KMS-11 (cell line): ENCODE results near the gene GGA3.

Source experiments
- H2AFZ ChIP-seq: fragments of 200-600 bp; sonication (generic); 2 replicates; pipeline ENCODE4 v1.6.1; 2016; ENCODE audit warnings: antibody characterized with exemption, mixed run types, low read depth
- H3K27ac ChIP-seq: fragments of 200-600 bp; sonication (generic); 2 replicates; pipeline ENCODE4 v1.6.1; 2016; ENCODE audit warnings: mild to moderate bottlenecking, mixed run types
- H3K27me3 ChIP-seq: fragments of 200-600 bp; sonication (generic); 2 replicates; pipeline ENCODE4 v1.6.1; 2017; ENCODE audit warnings: mild to moderate bottlenecking, low read depth, mixed run types, moderate library complexity; ENCODE audit not compliant: insufficient read depth
- H3K36me3 ChIP-seq: fragments of 200-600 bp; sonication (generic); 2 replicates; pipeline ENCODE4 v1.6.1; 2017; ENCODE audit warnings: mild to moderate bottlenecking, mixed run types; ENCODE audit not compliant: insufficient read depth
- H3K4me1 ChIP-seq: fragments of 200-600 bp; sonication (generic); 2 replicates; pipeline ENCODE4 v1.6.1; 2016; ENCODE audit warnings: mild to moderate bottlenecking, low read depth, mixed run types; ENCODE audit not compliant: poor library complexity, severe bottlenecking
- H3K4me2 ChIP-seq: fragments of 200-600 bp; sonication (generic); 2 replicates; pipeline ENCODE4 v1.7.0; 2016; ENCODE audit warnings: mild to moderate bottlenecking, mixed run types
- H3K4me3 ChIP-seq: fragments of 200-600 bp; sonication (generic); IDR thresholded peaks from 2 replicates; pipeline ENCODE4 v1.6.1; 2017; ENCODE audit warnings: low read depth, low read length, mixed read lengths; ENCODE audit not compliant: insufficient read depth
- H3K79me2 ChIP-seq: fragments of 200-600 bp; sonication (generic); 2 replicates; pipeline ENCODE4 v1.6.1; 2016; ENCODE audit warnings: low read depth, mixed run types; ENCODE audit not compliant: insufficient read depth
- H3K9ac ChIP-seq: fragments of 200-600 bp; sonication (generic); 2 replicates; pipeline ENCODE4 v1.6.1; 2016; ENCODE audit warnings: mild to moderate bottlenecking, mixed run types
- H4K20me1 ChIP-seq: fragments of 200-600 bp; sonication (generic); 2 replicates; pipeline ENCODE4 v1.6.1; 2016; ENCODE audit warnings: mild to moderate bottlenecking, mixed run types; ENCODE audit not compliant: insufficient read depth
- TF ChIP-seq, protein P1 (sequence below): fragments of 200-600 bp; sonication (generic); conservative IDR thresholded peaks from 2 replicates; pipeline ENCODE4 v1.6.1; 2017; ENCODE audit warnings: low read depth, mild to moderate bottlenecking, antibody characterized with exemption, low read length, moderate library complexity, mixed read lengths

GGA3 gene, protein sequence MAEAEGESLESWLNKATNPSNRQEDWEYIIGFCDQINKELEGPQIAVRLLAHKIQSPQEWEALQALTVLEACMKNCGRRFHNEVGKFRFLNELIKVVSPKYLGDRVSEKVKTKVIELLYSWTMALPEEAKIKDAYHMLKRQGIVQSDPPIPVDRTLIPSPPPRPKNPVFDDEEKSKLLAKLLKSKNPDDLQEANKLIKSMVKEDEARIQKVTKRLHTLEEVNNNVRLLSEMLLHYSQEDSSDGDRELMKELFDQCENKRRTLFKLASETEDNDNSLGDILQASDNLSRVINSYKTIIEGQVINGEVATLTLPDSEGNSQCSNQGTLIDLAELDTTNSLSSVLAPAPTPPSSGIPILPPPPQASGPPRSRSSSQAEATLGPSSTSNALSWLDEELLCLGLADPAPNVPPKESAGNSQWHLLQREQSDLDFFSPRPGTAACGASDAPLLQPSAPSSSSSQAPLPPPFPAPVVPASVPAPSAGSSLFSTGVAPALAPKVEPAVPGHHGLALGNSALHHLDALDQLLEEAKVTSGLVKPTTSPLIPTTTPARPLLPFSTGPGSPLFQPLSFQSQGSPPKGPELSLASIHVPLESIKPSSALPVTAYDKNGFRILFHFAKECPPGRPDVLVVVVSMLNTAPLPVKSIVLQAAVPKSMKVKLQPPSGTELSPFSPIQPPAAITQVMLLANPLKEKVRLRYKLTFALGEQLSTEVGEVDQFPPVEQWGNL

DNA sequence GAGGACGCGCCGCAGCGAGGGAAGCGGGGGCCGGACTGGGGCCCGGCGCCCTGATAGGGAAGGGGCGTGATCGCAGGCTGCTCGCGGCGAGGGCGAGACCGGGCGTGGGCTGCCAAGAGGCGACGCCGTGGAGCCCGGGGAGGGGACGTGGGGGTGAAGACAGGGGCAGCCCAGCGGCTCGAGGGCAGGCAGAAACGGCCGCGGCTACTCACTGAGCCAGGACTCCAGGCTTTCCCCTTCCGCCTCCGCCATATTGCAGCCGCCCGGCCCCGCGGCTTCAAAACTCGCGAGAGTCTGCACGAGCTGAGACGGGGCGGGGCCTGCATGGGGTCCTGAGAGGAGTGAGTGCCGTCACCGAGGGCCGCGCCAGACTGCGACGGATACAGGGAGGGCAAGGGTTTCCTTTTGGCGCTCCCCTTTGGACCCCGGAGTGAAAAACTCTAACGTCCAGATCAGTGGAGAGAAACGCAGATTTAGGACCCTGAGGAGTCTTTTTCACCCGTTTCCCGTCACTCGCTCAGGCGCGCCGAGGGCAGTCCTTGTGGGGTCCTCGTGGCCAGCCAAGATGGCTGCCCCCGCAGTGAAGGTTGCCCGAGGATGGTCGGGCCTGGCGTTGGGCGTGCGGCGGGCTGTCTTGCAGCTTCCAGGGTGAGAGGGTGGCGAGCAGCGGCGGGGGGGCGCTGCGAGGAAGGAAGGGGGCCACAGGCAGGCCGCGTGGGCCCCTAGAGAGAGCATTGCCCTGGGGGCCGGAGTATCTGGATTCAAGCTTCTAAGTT is at the start of gene GGA3, which contains the start of gene MRPS7:
TSS of gene GGA3 (minus strand) at position 271 of the 776 bp plus-strand sequence. CDS start at position 252, 19 bp downstream.
TSS of gene MRPS7 (plus strand) at position 544 of the 776 bp plus-strand sequence. CDS start at position 566, 22 bp downstream.
- Histone ChIP-seq H3K36me3 (no peaks in the 10 kb centered on the region), H3K27ac (peak within 1 kb of the TSS; percentile 95), H3K27me3 (no peaks in the 10 kb centered on the region), H3K4me2 (peak within 1 kb of the TSS; percentile 89), H3K79me2 (peaks cover 60% of the 10 kb centered on the region), H3K9ac (peak within 1 kb of the TSS; percentile 97), H4K20me1 (no peaks in the 10 kb centered on the region), H3K4me3 (peak within 1 kb of the TSS; percentile 39), H2AFZ (peak within 1 kb of the TSS; percentile 82), H3K4me1 (peaks cover 28% of the 10 kb centered on the region)
- TF ChIP-seq, protein P1, sequence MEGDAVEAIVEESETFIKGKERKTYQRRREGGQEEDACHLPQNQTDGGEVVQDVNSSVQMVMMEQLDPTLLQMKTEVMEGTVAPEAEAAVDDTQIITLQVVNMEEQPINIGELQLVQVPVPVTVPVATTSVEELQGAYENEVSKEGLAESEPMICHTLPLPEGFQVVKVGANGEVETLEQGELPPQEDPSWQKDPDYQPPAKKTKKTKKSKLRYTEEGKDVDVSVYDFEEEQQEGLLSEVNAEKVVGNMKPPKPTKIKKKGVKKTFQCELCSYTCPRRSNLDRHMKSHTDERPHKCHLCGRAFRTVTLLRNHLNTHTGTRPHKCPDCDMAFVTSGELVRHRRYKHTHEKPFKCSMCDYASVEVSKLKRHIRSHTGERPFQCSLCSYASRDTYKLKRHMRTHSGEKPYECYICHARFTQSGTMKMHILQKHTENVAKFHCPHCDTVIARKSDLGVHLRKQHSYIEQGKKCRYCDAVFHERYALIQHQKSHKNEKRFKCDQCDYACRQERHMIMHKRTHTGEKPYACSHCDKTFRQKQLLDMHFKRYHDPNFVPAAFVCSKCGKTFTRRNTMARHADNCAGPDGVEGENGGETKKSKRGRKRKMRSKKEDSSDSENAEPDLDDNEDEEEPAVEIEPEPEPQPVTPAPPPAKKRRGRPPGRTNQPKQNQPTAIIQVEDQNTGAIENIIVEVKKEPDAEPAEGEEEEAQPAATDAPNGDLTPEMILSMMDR, result no peak

DNA sequence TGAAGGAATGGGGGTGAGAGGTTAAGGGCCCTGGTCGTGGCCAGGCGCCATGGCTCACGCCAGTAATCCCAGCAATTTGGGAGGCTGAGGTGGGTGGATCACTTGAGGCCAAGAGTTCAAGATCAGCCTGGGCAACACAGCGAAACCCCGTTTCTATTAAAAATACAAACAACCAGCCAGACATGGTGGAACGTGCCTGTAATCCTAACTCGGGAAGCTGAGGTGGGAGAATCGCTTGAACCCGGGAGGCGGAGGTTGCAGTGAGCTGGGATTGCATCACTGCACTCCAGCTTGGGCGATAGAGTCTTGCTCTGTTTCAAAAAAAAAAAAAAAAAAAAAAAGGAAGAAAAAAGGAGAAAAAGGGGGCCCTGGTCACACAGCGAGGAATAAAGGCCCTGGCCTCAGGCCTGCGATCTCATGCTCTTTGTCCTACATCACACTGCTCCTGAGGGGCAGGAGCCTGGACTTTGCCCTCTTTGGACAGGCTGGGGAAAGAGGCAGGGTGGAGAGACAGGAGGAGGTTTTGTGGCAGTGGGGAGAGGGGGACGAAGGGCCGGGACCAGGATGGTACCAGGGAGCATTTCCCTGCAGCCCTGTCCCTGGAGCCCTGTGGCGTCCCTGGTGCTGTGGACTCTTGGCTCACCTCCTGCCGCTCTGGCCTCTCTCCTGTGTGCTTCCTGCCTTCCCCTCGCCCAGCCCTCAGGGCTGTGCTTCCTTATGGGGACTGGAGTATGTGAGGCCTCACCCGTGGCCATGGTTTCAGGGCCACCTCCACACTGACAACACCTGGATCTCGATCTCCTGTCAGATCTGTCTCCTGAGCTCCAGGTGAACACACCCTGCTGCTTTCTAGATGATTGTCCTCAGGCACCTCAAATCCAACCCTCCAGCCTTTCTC is 47.6 kb upstream of the GGA3 start:
- Histone ChIP-seq H3K27ac (no peak overlapping the region), H3K27me3 (no peaks in the 10 kb centered on the region), H3K36me3 (no peaks in the 10 kb centered on the region), H3K9ac (no peak overlapping the region), H2AFZ (no peak overlapping the region), H3K4me2 (no peak overlapping the region), H4K20me1 (no peaks in the 10 kb centered on the region), H3K79me2 (no peaks in the 10 kb centered on the region), H3K4me3 (no peak overlapping the region), H3K4me1 (no peaks in the 10 kb centered on the region)
- TF ChIP-seq, protein P1, result no peak

DNA sequence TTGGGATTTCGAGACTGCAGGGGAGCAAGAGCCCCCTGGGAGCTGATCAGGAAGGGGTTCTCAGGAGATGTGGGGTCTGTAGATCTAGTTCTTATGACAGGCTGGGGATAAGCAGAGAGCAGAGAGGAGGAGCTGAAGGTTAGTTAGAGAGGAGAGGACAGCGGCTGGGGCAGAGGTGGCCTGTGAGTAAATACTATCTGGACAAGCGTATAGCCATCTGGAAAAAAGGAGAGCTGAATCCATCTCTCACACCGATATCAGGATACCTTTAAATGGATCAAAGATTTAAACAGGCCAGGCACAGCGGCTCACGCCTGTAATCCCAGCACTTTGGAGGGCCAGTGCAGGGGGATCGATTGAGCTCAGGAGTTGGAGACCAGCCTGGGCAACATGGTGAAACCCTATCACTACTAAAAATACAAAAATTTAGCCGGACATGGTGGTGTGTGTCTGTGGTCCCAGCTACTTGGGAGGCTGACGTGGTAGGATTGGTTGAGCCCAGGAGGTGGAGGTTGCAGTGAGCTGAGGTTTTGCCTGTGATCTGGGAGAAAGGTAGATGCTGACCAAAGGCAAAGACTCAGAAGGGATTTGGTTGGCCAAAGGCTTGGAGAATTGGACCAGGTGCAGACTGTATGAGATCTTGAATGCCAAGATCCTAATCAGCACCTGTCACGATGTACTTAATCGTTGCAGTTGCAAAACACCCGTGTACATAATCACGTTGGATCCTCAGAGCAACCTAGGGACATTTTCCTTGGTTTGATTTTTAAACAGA is 46.7 kb upstream of the GGA3 start:
- H3K4me1 ChIP-seq, result no peaks in the 10 kb centered on the region
- H3K27me3 ChIP-seq, result no peaks in the 10 kb centered on the region
- H3K27ac ChIP-seq, result no peak overlapping the region
- no peak overlapping the region for H2AFZ ChIP-seq
- H3K36me3 ChIP-seq, result no peaks in the 10 kb centered on the region
- H3K79me2 ChIP-seq, result no peaks in the 10 kb centered on the region
- no peak overlapping the region for H3K4me2 ChIP-seq
- H3K4me3 ChIP-seq, result no peak overlapping the region
- TF ChIP-seq, protein P1, result no peak
- no peak overlapping the region for H3K9ac ChIP-seq
- no peaks in the 10 kb centered on the region for H4K20me1 ChIP-seq
